ENCODE measurements around the gene FAM168A.
"Not testable (repeated sequence)": the region's sequence is repeated elsewhere in the genome, so short reads cannot be mapped to it uniquely, and the experiment has no call there.

The FAM168A gene

DNA sequence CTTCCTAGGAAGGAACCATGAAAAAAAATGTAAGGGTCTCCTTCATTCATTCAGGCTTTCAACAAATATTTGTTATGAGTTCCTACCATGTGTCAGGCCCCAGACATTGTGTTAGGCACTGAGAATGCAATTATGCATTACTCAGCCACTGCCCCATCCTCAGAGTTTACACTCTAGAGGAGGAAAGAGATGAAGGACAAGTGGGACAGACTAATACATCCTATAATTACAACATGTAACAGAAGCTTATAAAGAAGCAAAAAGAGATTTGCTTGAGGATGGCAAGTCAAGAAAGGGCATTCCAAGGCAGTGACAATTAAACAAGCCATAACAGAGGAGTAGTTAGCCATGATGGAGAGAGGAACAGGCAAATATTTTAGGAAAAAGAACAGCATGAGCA, 78.6 kb downstream of the FAM168A start:
- DNase-seq (ENCODE audit: low read depth): no peak

- no peak for DNase-seq (ENCODE audit: low read depth)
Measured at GRCh38 chr11:73518195-73518594, 79.7 kb downstream of the FAM168A start.

- no peak for DNase-seq (ENCODE audit: low read depth)
Measured at GRCh38 chr11:73516080-73516479, 81.8 kb downstream of the FAM168A start.

DNA sequence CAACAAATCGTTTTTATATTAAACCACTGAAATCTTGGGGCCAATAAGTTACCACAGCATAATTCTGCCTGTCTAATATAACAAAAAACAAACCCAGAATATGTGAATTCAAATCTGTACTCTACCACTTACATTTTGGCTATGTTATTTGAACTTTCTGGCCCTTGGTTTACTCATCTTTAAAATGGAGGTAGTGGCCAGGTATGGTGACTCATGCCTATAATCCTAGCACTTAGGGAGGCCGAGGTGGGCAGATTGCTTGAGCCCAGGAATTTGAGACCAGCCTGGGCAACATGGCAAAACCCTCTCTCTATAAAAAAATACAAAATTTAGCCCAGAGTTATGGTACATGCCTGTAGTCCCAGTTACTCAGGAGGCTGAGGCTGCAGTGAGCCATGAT, 84.2 kb downstream of the FAM168A start:
- DNase-seq (ENCODE audit: low read depth): no peak

GRCh38 chr11:73510877-73511276, 87.0 kb downstream of the FAM168A start:
- no peak for DNase-seq (ENCODE audit: low read depth)

- DNase-seq (ENCODE audit: low read depth): no peak
Measured at GRCh38 chr11:73510106-73510505, 87.8 kb downstream of the FAM168A start.

GRCh38 chr11:73509188-73509587, 88.7 kb downstream of the FAM168A start:
- no peak for DNase-seq (ENCODE audit: low read depth)

DNA sequence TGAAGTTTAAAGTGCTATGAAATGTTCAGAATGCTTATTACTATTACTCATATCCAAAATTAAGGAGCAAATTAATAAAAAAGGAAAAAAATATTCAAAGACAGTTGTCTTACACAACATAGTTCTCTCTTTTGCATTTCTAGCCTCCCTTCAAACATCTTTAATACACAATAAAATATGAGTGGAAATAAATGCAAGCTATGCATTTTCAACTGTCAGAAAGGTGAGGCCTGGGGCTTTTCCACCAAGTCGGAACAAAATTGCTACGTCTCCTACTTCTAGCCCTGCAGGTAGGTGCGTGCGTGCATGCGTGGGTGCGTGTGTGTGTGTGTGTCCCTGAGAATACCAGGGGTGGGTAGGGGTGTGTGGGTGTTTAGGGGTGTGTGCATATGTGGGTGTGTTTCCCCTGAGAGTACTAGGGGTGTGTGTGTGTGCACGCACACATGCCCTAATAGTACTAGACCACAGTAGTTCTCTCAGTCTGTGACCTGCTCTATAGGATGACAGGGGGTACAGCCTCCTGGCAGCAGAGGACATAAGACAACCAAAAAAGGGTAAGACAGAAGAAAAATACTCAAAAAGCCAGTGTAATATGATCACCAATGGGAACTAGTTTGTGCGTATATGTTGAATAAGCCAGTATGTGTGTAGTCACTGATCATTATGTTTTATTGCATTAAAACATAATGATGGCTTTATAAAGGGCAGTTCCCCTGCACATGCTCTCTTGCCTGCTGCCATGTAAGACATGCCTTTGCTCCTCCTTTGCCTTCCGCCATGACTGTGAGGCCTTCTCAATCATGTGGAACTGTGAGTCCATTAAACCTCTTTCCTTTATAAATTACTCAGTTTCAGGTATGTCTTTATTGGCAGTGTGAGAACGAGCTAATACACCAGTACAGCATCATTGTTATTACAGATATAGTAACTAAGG, 89.4 kb downstream of the FAM168A start:
- no peak for DNase-seq (ENCODE audit: low read depth)

DNA sequence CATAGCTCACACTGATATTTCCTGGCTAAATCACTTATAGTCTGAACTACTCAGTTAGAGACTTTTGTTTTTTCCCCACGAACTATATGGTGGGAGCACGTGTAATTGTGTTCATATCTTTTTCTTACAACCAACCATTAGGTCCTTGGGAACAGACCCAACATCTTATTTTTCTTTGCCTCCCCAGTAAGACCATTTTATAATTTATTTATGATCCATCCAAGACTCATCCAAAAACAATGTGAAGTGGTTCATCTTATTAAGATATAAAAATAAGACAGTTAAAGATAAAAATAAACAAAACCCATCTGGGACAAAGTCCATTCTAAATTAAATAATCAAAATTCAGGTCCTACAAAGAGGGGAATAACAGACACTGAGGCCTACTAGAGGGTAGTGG, 90.8 kb downstream of the FAM168A start:
- no peak for DNase-seq (ENCODE audit: low read depth)

DNA sequence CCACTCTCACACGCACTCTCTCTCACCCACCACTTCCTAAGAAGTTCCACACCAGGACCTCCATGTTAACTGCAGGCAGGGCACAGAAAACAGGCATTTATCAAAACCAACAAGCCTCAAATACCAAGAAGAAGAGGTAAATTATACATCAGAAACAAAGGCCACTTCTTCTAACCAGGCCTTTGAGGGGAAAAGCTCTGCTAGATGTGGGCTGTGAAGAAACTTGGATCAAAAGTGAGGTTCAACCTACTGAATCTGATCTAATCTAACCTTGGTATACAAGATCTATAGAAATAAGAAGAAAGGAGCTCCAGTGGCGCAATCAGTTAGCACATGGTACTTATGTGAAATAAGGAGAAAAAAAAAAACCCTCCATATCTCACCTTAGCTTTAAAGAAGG, 91.9 kb downstream of the FAM168A start:
- no peak for DNase-seq (ENCODE audit: low read depth)

DNA sequence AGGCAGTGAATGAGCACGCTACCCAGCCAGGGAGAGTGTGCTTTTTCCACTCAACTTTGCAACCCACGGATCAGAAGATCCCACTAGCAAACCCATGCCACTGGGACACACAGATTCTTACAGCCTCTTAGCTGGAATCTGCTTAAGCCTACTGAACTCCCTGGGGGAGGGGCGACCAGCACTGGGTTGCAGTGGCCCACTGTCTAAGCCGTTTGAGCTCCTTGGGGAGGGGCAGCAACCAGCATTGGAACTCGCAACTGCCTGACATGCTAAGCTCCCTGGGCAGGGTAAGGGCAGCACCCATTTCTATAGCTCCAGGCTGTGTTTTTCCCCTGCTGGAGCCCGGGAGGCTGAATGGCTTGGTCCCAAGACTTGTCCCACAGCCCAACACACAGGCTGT, 99.6 kb downstream of the FAM168A start:
- no peak for DNase-seq (ENCODE audit: low read depth)

DNA sequence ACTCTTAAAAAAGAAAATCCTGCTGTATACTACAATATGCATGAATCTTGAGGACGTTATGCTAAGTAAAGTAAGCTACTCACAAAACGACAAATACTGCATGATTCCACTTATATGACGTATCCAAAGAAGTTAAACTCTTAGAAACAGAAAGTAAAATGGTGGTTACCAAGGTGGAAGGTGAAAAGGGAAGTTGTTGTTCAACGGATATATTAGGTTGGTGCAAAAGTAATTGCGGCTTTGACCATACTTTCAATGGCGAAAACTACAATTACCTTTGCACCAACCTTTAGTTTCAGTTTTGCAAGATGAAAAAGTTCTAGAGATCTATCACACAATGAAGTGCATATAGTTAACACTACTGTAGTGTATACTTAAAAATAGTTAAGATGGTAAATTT, 101.8 kb downstream of the FAM168A start:
- no peak for DNase-seq (ENCODE audit: low read depth)

- DNase-seq (ENCODE audit: low read depth): no peak
Measured at GRCh38 chr11:73495731-73496130, 102.2 kb downstream of the FAM168A start.

- no peak for DNase-seq (ENCODE audit: low read depth)
Measured at GRCh38 chr11:73493956-73494598, 103.8 kb downstream of the FAM168A start.

DNA sequence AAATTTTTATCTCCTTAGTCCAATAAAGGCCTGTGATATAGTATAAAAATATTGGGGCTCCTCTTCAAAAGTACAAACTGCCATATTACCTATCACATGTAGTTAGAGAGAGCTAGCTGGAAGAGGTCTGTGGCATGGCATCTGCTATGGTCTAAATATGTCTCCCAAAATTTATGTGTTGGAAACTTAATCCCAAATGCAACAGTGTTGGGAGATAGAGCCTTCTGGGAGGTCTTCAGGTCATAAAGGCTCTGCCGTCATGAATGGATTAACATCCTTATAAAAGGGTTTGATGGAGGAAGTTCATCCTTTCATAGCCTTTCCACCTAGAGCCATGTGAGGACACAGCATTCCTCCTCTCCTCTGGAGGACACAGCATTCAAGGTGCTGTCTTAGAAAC, 116.3 kb downstream of the FAM168A start:
- no peak for DNase-seq (ENCODE audit: low read depth)

GRCh38 chr11:73480677-73481076, 117.2 kb downstream of the FAM168A start:
- DNase-seq (ENCODE audit: low read depth): no peak

DNA sequence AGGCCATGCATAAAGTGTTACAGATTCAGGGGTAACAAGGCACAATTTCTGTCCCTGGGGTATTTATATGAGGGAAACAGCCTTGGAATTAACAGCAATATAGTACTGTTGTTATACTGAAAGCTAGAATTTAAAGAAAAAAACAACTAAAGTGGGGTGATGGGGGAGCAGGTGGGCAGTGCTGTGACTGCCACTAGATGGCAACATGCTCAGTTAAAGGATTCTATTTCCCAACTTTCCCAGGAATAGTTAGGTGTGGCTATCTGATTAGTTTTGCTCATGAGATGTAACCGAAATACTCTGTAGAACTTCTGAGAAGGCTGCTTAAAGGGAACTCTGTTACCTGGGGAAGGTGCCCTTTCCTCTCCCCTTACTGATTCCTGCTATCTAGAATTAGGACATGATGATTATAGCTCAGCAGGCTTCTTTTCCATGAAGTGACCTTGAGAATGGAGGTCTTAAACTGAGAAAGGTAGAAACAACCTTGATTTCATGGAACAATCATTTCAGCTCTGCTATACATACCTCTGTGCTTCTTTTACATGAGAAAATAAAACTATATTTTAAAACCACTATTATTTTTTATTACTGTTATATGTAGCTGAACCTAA, 119.1 kb downstream of the FAM168A start:
- DNase-seq (ENCODE audit: low read depth): no peak

- DNase-seq (ENCODE audit: low read depth): no peak
Measured at GRCh38 chr11:73477518-73477917, 120.4 kb downstream of the FAM168A start.

DNA sequence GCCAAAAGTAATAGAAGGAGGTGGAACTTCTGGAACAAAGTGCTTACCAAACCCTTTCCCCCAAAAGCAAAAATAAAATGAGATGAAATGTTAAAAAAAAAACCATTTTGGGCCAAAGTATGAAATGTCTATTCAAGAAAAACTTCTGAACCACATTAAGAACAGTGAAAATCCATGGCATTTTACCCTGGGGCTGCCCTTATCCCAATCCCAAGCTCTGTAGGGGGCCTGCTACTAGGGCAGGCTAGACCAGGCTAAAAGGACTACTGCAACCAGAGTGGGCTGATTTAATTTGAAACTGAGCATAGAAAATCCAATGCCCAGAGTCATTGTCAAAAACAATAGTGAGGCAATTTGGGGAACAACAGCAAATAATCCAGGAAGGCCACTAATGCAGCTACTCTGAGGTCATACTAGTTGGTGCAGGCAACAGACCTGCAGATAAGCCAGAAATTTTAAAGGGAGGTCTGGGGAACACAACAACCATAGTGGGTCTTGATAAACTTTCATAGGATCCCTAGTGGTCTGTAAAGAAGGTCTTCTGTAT, 122.3 kb downstream of the FAM168A start:
- no peak for DNase-seq (ENCODE audit: low read depth)

DNA sequence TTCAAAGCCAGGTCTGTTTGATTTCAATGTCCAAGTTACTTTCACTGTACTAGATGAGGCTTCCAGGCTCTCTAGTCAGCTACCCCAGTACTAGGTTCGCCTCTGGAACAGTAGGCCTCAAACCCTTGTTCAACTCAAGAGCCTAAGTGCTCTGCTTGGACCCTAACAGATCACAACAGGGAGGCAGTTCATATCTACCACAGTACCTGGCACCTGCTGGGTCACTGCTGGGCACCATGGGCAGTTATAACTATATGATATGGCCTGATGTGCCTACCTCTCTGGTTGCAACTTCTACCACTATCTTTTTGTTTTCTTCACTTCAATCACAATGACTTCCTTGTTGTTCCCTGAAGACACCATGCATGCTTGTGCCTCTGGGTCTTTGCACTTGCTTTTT, 124.7 kb downstream of the FAM168A start:
- DNase-seq (ENCODE audit: low read depth): no peak

DNA sequence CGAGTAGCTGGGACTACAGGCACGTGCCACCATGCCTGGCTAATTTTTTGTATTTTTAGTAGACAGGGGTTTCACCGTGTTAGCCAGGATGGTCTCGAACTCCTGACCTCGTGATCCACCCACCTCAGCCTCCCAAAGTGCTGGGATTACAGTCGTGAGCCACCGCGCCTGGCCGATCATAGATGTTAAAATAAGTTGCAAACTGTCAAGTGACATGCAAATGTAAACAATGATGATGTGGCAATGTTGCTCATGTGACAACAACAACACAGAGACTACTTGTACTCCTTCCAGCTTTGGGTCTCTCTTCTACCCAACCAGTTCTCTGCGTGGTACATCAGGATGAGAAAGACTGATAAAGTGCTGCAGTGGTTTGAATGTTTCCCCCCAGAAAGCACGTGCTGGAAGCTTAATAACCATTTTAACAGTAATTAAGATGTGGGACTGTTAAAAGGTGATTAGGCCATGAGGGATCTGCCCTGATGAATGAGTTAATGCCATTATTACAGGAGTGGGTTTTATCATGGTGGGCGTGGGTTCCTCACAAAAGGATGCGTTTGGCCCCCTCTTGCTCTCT, 127.8 kb downstream of the FAM168A start:
- not testable (repeated sequence) for DNase-seq (ENCODE audit: low read depth)

GRCh38 chr11:73469401-73469800, 128.5 kb downstream of the FAM168A start:
- DNase-seq (ENCODE audit: low read depth): no peak
